HCT116 (cell line): ENCODE data around the gene CCSER1. TPM values are rescaled to one million over a fixed set of nuclear protein-coding genes. Genes with fewer than 3 reads are reported as not detected.

ENCODE experiments used
- ATAC-seq: fragments of 200-7000 bp; cut with Tn5 transposase; 2 replicates; pipeline ENCODE4 v1.9.1; 2020; ENCODE audit warnings: mild to moderate bottlenecking, moderate library complexity
- BruUV-seq: library from RNA; stranded (reverse); fragments of 400-500 nt; replicated peaks from 2 replicates; lab custom pipeline; 2021; lab: Mats Ljungman, UMichigan
- CTCF ChIA-PET: fragments of 300-600 bp; sonication (Branson Sonifier 250); formaldehyde crosslinking; loops from one replicate; lab custom pipeline; 2021; ENCODE audit warnings: antibody characterized with exemption; lab: Charles Lee
- POLR2A ChIA-PET: fragments of 300-600, 350-600 bp; sonication (Branson Sonifier 250); formaldehyde crosslinking; loops from one replicate; lab custom pipeline; 2021; ENCODE audit warnings: antibody characterized with exemption; lab: Charles Lee
- RAD21 ChIA-PET, 2 experiments: fragments of 300-600 bp; sonication (Branson Sonifier 250); formaldehyde crosslinking; loops; one replicate each; lab custom pipeline; 2023; ENCODE audit warnings: low total read pairs in 2 of 2; ENCODE audit not compliant: uncharacterized antibody in 2 of 2, unreplicated experiment in 2 of 2, low non-redundant PET in 1 of 2; lab: Charles Lee
- DNase-seq: peaks from one replicate; pipeline ENCODE4 v3.0.0-alpha.2; 2010; ENCODE audit warnings: low read depth, low spot score
- H2AFZ ChIP-seq: fragments of 200-600 bp; shearing (Covaris generic), sonication (generic); 2 replicates; pipeline ENCODE4 v1.6.1; 2017; ENCODE audit warnings: low read depth, mixed run types, mixed read lengths, antibody characterized with exemption, low read length; ENCODE audit not compliant: poor library complexity, severe bottlenecking
- H3K27ac ChIP-seq: 2 replicates; pipeline ENCODE4 v1.5.1; 2012; ENCODE audit warnings: low read depth, low read length
- H3K27me3 ChIP-seq: fragments of 200-600 bp; sonication (generic); 2 replicates; pipeline ENCODE4 v1.6.1; 2016; ENCODE audit warnings: mixed run types, low read length, mixed read lengths; ENCODE audit not compliant: insufficient read depth
- H3K36me3 ChIP-seq, 2 experiments: fragments of 200-500 bp in 1 of 2; fragments of 200-600 bp in 1 of 2; sonication (Bioruptor generic) in 1 of 2; sonication (generic) in 1 of 2; 2 replicates each; pipeline versions ENCODE4 v1.5.1 to v1.6.1; 2014 to 2016; ENCODE audit warnings: low read length in 2 of 2, inconsistent platforms in 1 of 2, mixed read lengths in 1 of 2, mixed run types in 1 of 2; ENCODE audit not compliant: insufficient read depth in 2 of 2, control insufficient read depth in 1 of 2
- H3K4me1 ChIP-seq, 2 experiments: fragments of 200-600 bp in 1 of 2; sonication (generic) in 1 of 2; 2 replicates each; pipeline versions ENCODE4 v1.5.1 to v1.6.1; 2012 to 2017; ENCODE audit warnings: low read length in 2 of 2, inconsistent platforms in 1 of 2, mild to moderate bottlenecking in 1 of 2, mixed read lengths in 1 of 2, mixed run types in 1 of 2, moderate library complexity in 1 of 2; ENCODE audit not compliant: insufficient read depth in 2 of 2, control insufficient read depth in 1 of 2
- H3K4me2 ChIP-seq: fragments of 200-600 bp; sonication (generic); 2 replicates; pipeline ENCODE4 v1.6.1; 2017; ENCODE audit warnings: mixed run types, low read length, mixed read lengths
- H3K4me3 ChIP-seq, 2 experiments: fragments of 200-600 bp in 1 of 2; sonication (generic) in 1 of 2; replicated peaks in 1 of 2; 2 replicates each; pipeline ENCODE4 v1.5.1; 2011 to 2016; ENCODE audit warnings: low read length in 2 of 2, control low read depth in 1 of 2, low read depth in 1 of 2, mild to moderate bottlenecking in 1 of 2, mixed read lengths in 1 of 2, mixed run types in 1 of 2
- H3K79me2 ChIP-seq: fragments of 200-600 bp; sonication (generic); 2 replicates; pipeline ENCODE4 v1.6.1; 2017; ENCODE audit warnings: mild to moderate bottlenecking, mixed run types, low read length, moderate library complexity, mixed read lengths; ENCODE audit not compliant: insufficient read depth
- H3K9ac ChIP-seq: fragments of 200-600 bp; sonication (generic); 2 replicates; pipeline ENCODE4 v1.6.1; 2016; ENCODE audit warnings: low read length, mixed read lengths
- H3K9me2 ChIP-seq: fragments of 200-600 bp; sonication (generic), shearing (Covaris generic); 2 replicates; pipeline ENCODE4 v1.6.1; 2017; ENCODE audit warnings: mixed run types, mild to moderate bottlenecking, moderate library complexity; ENCODE audit not compliant: insufficient read depth
- H3K9me3 ChIP-seq, 2 experiments: fragments of 200-500 bp in 1 of 2; fragments of 200-600 bp in 1 of 2; sonication (Bioruptor generic) in 1 of 2; sonication (generic) in 1 of 2; 2 replicates each; pipeline ENCODE4 v1.6.1; 2014 to 2017; ENCODE audit warnings: low read length in 2 of 2, mixed read lengths in 2 of 2, inconsistent platforms in 1 of 2, low read depth in 1 of 2, mild to moderate bottlenecking in 1 of 2, mixed run types in 1 of 2, moderate library complexity in 1 of 2; ENCODE audit not compliant: control insufficient read depth in 1 of 2, insufficient read depth in 1 of 2
- H4K20me1 ChIP-seq: fragments of 200-600 bp; sonication (generic), shearing (Covaris generic); 2 replicates; pipeline ENCODE4 v1.6.1; 2017; ENCODE audit warnings: mixed run types, mild to moderate bottlenecking, moderate library complexity; ENCODE audit not compliant: insufficient read depth
- CEBPB ChIP-seq: IDR thresholded peaks from 2 replicates; pipeline ENCODE4 v1.6.1; 2012; ENCODE audit warnings: low read depth
- CTCF ChIP-seq, 3 experiments: fragments of 200-600 bp in 1 of 3; sonication (generic) in 1 of 3; IDR thresholded peaks in 2 of 3; conservative IDR thresholded peaks in 1 of 3; 2 replicates each; pipeline ENCODE4 v1.5.1; 2012 to 2017; ENCODE audit warnings: low read depth in 2 of 3, low read length in 2 of 3, antibody characterized with exemption in 1 of 3, borderline replicate concordance in 1 of 3, control low read depth in 1 of 3, mild to moderate bottlenecking in 1 of 3, mixed read lengths in 1 of 3, mixed run types in 1 of 3, moderate library complexity in 1 of 3; ENCODE audit not compliant: insufficient read depth in 1 of 3
- EGR1 ChIP-seq: IDR thresholded peaks from 2 replicates; pipeline ENCODE4 v1.6.1; 2012; ENCODE audit warnings: low read depth
- ELF1 ChIP-seq: IDR thresholded peaks from 2 replicates; pipeline ENCODE4 v1.6.1; 2012; ENCODE audit warnings: low read depth, borderline replicate concordance
- EZH2phosphoT487 ChIP-seq: fragments of 200-600 bp; IDR thresholded peaks from 2 replicates; pipeline ENCODE4 v1.6.1; 2018; ENCODE audit warnings: antibody characterized with exemption, borderline replicate concordance
- FOSL1 ChIP-seq: IDR thresholded peaks from 2 replicates; pipeline ENCODE4 v1.6.1; 2012; ENCODE audit warnings: low read depth
- POLR2A ChIP-seq: IDR thresholded peaks from 2 replicates; pipeline ENCODE4 v1.7.0; 2011; ENCODE audit warnings: borderline replicate concordance; ENCODE audit not compliant: insufficient read depth, insufficient read length; ENCODE audit errors: extremely low read depth
- POLR2AphosphoS5 ChIP-seq: IDR thresholded peaks from 2 replicates; pipeline ENCODE4 v1.6.1; 2011; ENCODE audit warnings: mild to moderate bottlenecking, low read depth, low read length, moderate library complexity
- RAD21 ChIP-seq: IDR thresholded peaks from 2 replicates; pipeline ENCODE4 v1.6.1; 2012; ENCODE audit warnings: low read depth, mild to moderate bottlenecking
- REST ChIP-seq: IDR thresholded peaks from 2 replicates; pipeline ENCODE4 v1.6.1; 2012; ENCODE audit warnings: low read depth
- SP1 ChIP-seq: IDR thresholded peaks from 2 replicates; pipeline ENCODE4 v1.6.1; 2012; ENCODE audit warnings: low read depth
- SRF ChIP-seq: IDR thresholded peaks from 2 replicates; pipeline ENCODE4 v1.6.1; 2012; ENCODE audit warnings: low read depth
- TCF7L2 ChIP-seq: IDR thresholded peaks from 2 replicates; pipeline ENCODE4 v1.7.0; 2011; ENCODE audit warnings: borderline replicate concordance, inconsistent platforms; ENCODE audit not compliant: insufficient read depth, insufficient read length; ENCODE audit errors: extremely low read depth
- YY1 ChIP-seq: IDR thresholded peaks from 2 replicates; pipeline ENCODE4 v1.6.1; 2011; ENCODE audit warnings: low read length, low read depth, moderate library complexity, mild to moderate bottlenecking; ENCODE audit not compliant: insufficient replicate concordance; ENCODE audit errors: extremely low read depth
- ZFX ChIP-seq: fragments of 450-650 bp; IDR thresholded peaks from 2 replicates; pipeline ENCODE4 v1.6.1; 2017
- ZNF274 ChIP-seq: fragments of 200-500 bp; sonication (Bioruptor generic); IDR thresholded peaks from 2 replicates; pipeline ENCODE4 v1.6.1; 2014; ENCODE audit warnings: mild to moderate bottlenecking, low read depth, low read length, inconsistent platforms
- intact Hi-C: fragments of 100-400 bp; cut with micrococcal nuclease; formaldehyde crosslinking; loops from 2 replicates; pipeline ENCODE4 v1.10.0; 2022
- total RNA-seq: library from RNA; stranded (reverse); gene quantifications from one replicate; pipeline ENCODE4 v1.2.1, GENCODE V29; 2021; ENCODE audit not compliant: unreplicated experiment
- TF ChIP-seq, protein P1 (sequence below): IDR thresholded peaks from 2 replicates; pipeline ENCODE4 v1.6.1; 2011; ENCODE audit warnings: mild to moderate bottlenecking, low read length, moderate library complexity; ENCODE audit not compliant: insufficient replicate concordance; ENCODE audit errors: extremely low read depth
- TF ChIP-seq, protein P2 (sequence below): IDR thresholded peaks from 2 replicates; pipeline ENCODE4 v1.6.1; 2012

CCSER1 gene
- total RNA-seq, 1 experiment from 2014 or later = 6.7 TPM

DNA sequence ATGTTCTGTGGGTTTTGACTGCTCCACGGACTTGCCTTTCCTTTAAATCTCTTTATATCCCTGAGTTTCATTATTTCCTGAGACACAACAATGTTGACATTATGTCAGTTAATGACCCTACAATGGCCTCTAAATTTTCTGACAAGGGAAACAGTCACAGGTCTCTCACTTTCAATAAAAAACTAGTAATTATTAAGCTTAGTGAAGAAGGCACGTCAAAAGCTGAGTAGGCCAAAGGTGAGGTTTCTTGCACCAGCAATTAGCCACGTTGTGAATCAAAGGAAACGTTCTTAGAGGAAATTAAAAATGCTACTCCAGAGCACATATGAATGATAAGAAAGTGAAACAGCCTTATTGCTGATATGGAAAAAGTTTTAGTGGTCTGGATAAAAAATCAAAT lies 1246.4 kb downstream of the CCSER1 start:
- no peak overlapping the region for H2AFZ ChIP-seq
- CTCF ChIA-PET = no interaction called here
- RAD21 ChIA-PET = no interaction called here
- H3K4me2 ChIP-seq = no peak overlapping the region
- no peaks in the 10 kb centered on the region for H3K9me3 ChIP-seq
- intact Hi-C loops = no loop called here
- no peaks in the 10 kb centered on the region for H3K79me2 ChIP-seq
- no peaks in the 10 kb centered on the region for H3K27me3 ChIP-seq
- no peak overlapping the region for H3K9ac ChIP-seq
- no peak overlapping the region for H3K27ac ChIP-seq
- no peak for TF ChIP-seq REST
- TF ChIP-seq POLR2AphosphoS5 = no peak
- no peak for TF ChIP-seq EGR1
- no peak for TF ChIP-seq EZH2phosphoT487
- TF ChIP-seq, protein P1, sequence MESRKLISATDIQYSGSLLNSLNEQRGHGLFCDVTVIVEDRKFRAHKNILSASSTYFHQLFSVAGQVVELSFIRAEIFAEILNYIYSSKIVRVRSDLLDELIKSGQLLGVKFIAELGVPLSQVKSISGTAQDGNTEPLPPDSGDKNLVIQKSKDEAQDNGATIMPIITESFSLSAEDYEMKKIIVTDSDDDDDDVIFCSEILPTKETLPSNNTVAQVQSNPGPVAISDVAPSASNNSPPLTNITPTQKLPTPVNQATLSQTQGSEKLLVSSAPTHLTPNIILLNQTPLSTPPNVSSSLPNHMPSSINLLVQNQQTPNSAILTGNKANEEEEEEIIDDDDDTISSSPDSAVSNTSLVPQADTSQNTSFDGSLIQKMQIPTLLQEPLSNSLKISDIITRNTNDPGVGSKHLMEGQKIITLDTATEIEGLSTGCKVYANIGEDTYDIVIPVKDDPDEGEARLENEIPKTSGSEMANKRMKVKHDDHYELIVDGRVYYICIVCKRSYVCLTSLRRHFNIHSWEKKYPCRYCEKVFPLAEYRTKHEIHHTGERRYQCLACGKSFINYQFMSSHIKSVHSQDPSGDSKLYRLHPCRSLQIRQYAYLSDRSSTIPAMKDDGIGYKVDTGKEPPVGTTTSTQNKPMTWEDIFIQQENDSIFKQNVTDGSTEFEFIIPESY = no peak
- no peak for TF ChIP-seq TCF7L2
- no peak for TF ChIP-seq ZNF274
- TF ChIP-seq, protein P2, sequence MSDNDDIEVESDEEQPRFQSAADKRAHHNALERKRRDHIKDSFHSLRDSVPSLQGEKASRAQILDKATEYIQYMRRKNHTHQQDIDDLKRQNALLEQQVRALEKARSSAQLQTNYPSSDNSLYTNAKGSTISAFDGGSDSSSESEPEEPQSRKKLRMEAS = no peak
- no peak for TF ChIP-seq CEBPB
- TF ChIP-seq YY1 = no peak
- no peak for TF ChIP-seq CTCF (IDR thresholded peaks at IDR 0.05 in 2 of 3, conservative IDR thresholded peaks at IDR 0.05 in 1 of 3; ENCODE audit: borderline replicate concordance in 1 of 3, insufficient read depth in 1 of 3, low read depth in 2 of 3, low read length in 2 of 3)
- TF ChIP-seq ELF1 = no peak
- no peak for TF ChIP-seq POLR2A
- no peak for TF ChIP-seq RAD21
- no peak for TF ChIP-seq ZFX
- TF ChIP-seq FOSL1 = no peak
- TF ChIP-seq SP1 = no peak
- TF ChIP-seq SRF = no peak
- POLR2A ChIA-PET = interaction anchor here (0.5 kb wide), 1 partner anchor 361 kb away, joined by 4 read pairs; no protein-coding TSS in a partner anchor
- H3K4me1 ChIP-seq = no peaks in the 10 kb centered on the region
- DNase-seq = no peak
- ATAC-seq = no peak
- no peaks in the 10 kb centered on the region for H3K36me3 ChIP-seq
- no peak overlapping the region for H3K4me3 ChIP-seq
- BruUV-seq = no TSS peak
- no peaks in the 10 kb centered on the region for H3K9me2 ChIP-seq
- no peaks in the 10 kb centered on the region for H4K20me1 ChIP-seq
